H1 (cell line): ENCODE measurements around the gene L3HYPDH. TPM values are rescaled to one million over a fixed set of nuclear protein-coding genes. Genes with fewer than 3 reads are reported as not detected.

Source experiments
- CTCF ChIA-PET: fragments of 300-600 bp; sonication (Branson Sonifier 250); formaldehyde crosslinking; loops from one replicate; lab custom pipeline; 2021; ENCODE audit not compliant: partially characterized antibody; lab: Charles Lee
- POLR2A ChIA-PET: fragments of 300-600 bp; sonication (Branson Sonifier 250); formaldehyde crosslinking; loops from one replicate; lab custom pipeline; 2021; ENCODE audit warnings: inconsistent platforms; ENCODE audit not compliant: partially characterized antibody; lab: Charles Lee
- DNase-seq, 2 experiments: peaks; one replicate each; pipeline versions ENCODE4 v3.0.0 to v3.0.0-alpha.2; 2010 to 2022; ENCODE audit warnings: low spot score in 2 of 2, low read depth in 1 of 2, mixed read lengths in 1 of 2
- FAIRE-seq: peaks from 2 replicates; lab custom pipeline; 2011; peaks lifted over from hg19 to GRCh38; lab: Jason Lieb, UNC
- H2AFZ ChIP-seq: 2 replicates; pipeline ENCODE4 v1.8.1; 2012; ENCODE audit warnings: low read length, inconsistent platforms
- H2AK5ac ChIP-seq: 2 replicates; pipeline ENCODE4 v1.6.1; 2013; ENCODE audit warnings: low read depth, low read length
- H2BK120ac ChIP-seq: replicated peaks from 2 replicates; pipeline ENCODE3; 2013; ENCODE audit warnings: low read depth, low read length, inconsistent platforms
- H2BK12ac ChIP-seq: 2 replicates; pipeline ENCODE4 v1.6.1; 2013; ENCODE audit warnings: low read depth, low read length
- H2BK15ac ChIP-seq: 2 replicates; pipeline ENCODE4 v1.6.1; 2013; ENCODE audit warnings: low read length
- H2BK20ac ChIP-seq: 2 replicates; pipeline ENCODE4 v1.6.1; 2013; ENCODE audit warnings: low read length
- H2BK5ac ChIP-seq: 2 replicates; pipeline ENCODE4 v1.6.1; 2013; ENCODE audit warnings: low read depth, low read length
- H3K14ac ChIP-seq: 2 replicates; pipeline ENCODE4 v1.6.1; 2013; ENCODE audit warnings: inconsistent platforms; ENCODE audit not compliant: insufficient read length
- H3K18ac ChIP-seq: 2 replicates; pipeline ENCODE4 v1.6.1; 2013; ENCODE audit warnings: low read length; ENCODE audit errors: extremely low read depth
- H3K23ac ChIP-seq: 2 replicates; pipeline ENCODE4 v1.6.1; 2013; ENCODE audit warnings: inconsistent platforms; ENCODE audit not compliant: insufficient read length
- H3K23me2 ChIP-seq: 2 replicates; pipeline ENCODE4 v1.6.1; 2013; ENCODE audit warnings: low read depth, low read length
- H3K27ac ChIP-seq: 2 replicates; pipeline ENCODE4 v1.6.1; 2011; ENCODE audit warnings: low read depth, low read length, inconsistent platforms
- H3K27me3 ChIP-seq, 4 experiments: replicated peaks in 1 of 4; 1 replicate in 1 of 4; 2 replicates in 3 of 4; pipeline versions ENCODE4 v1.6.1 to v1.8.1; 2011 to 2013; ENCODE audit warnings: low read length in 3 of 4, mild to moderate bottlenecking in 3 of 4, inconsistent platforms in 2 of 4, mixed read lengths in 2 of 4, moderate library complexity in 1 of 4; ENCODE audit not compliant: control insufficient read depth in 3 of 4, insufficient read depth in 3 of 4; ENCODE audit errors: extremely low read depth in 1 of 4
- H3K36me3 ChIP-seq, 4 experiments: 2 replicates each; pipeline versions ENCODE4 v1.6.1 to v1.8.1; 2011 to 2013; ENCODE audit warnings: mild to moderate bottlenecking in 4 of 4, low read length in 3 of 4, moderate library complexity in 2 of 4, control low read depth in 1 of 4, inconsistent platforms in 1 of 4; ENCODE audit not compliant: insufficient read depth in 4 of 4, control insufficient read depth in 2 of 4
- H3K4ac ChIP-seq: replicated peaks from 2 replicates; pipeline ENCODE3; 2013; ENCODE audit warnings: low read length, low read depth, mixed read lengths, inconsistent platforms; ENCODE audit not compliant: insufficient read length
- H3K4me1 ChIP-seq, 4 experiments: replicated peaks in 1 of 4; 1 replicate in 1 of 4; 2 replicates in 3 of 4; pipeline versions ENCODE4 v1.6.1 to v1.8.1; 2011 to 2013; ENCODE audit warnings: low read length in 3 of 4, inconsistent platforms in 2 of 4, mixed read lengths in 1 of 4; ENCODE audit not compliant: insufficient read depth in 4 of 4, control insufficient read depth in 3 of 4
- H3K4me2 ChIP-seq, 2 experiments: 2 replicates each; pipeline versions ENCODE4 v1.6.1 to v1.8.1; 2011 to 2013; ENCODE audit warnings: low read depth in 2 of 2, low read length in 2 of 2, control low read depth in 1 of 2, inconsistent platforms in 1 of 2, mild to moderate bottlenecking in 1 of 2; ENCODE audit not compliant: insufficient read depth in 1 of 2
- H3K4me3 ChIP-seq, 4 experiments: fragments of 200-600, 300-600 bp in 1 of 4; sonication (generic), shearing (Covaris generic), sonication (Bioruptor Twin) in 1 of 4; 2 replicates each; pipeline versions ENCODE4 v1.5.1 to v1.8.1; 2011 to 2016; ENCODE audit warnings: low read length in 4 of 4, low read depth in 3 of 4, control low read depth in 2 of 4, inconsistent platforms in 2 of 4, mild to moderate bottlenecking in 2 of 4, mixed read lengths in 1 of 4, moderate library complexity in 1 of 4; ENCODE audit not compliant: insufficient read depth in 2 of 4; ENCODE audit errors: extremely low read depth in 1 of 4
- H3K56ac ChIP-seq: replicated peaks from 2 replicates; pipeline ENCODE3; 2013; ENCODE audit warnings: low read depth, mild to moderate bottlenecking, mixed read lengths, low read length, inconsistent platforms; ENCODE audit not compliant: insufficient read length
- H3K79me1 ChIP-seq: 2 replicates; pipeline ENCODE4 v1.6.1; 2013; ENCODE audit warnings: low read depth, low read length, control low read depth
- H3K79me2 ChIP-seq, 2 experiments: 2 replicates each; pipeline versions ENCODE4 v1.6.1 to v1.8.1; 2012 to 2013; ENCODE audit warnings: low read length in 2 of 2, mild to moderate bottlenecking in 2 of 2, inconsistent platforms in 1 of 2; ENCODE audit not compliant: insufficient read depth in 2 of 2, control insufficient read depth in 1 of 2
- H3K9ac ChIP-seq, 4 experiments: replicated peaks in 1 of 4; 1 replicate in 1 of 4; 2 replicates in 3 of 4; pipeline versions ENCODE4 v1.6.1 to v1.8.1; 2011 to 2013; ENCODE audit warnings: low read depth in 3 of 4, low read length in 3 of 4, control low read depth in 2 of 4, mild to moderate bottlenecking in 2 of 4, moderate library complexity in 2 of 4, inconsistent platforms in 1 of 4; ENCODE audit errors: extremely low read depth in 1 of 4
- H3K9me3 ChIP-seq, 2 experiments: 2 replicates each; pipeline versions ENCODE4 v1.6.1 to v1.8.1; 2012 to 2013; ENCODE audit warnings: mild to moderate bottlenecking in 2 of 2, moderate library complexity in 2 of 2, control low read depth in 1 of 2, inconsistent platforms in 1 of 2, low read depth in 1 of 2, low read length in 1 of 2, mixed read lengths in 1 of 2; ENCODE audit not compliant: insufficient read depth in 2 of 2
- H4K20me1 ChIP-seq, 2 experiments: replicated peaks in 1 of 2; 2 replicates each; pipeline versions ENCODE3 to v1.8.1; 2011 to 2013; ENCODE audit warnings: inconsistent platforms in 2 of 2, low read length in 2 of 2, mild to moderate bottlenecking in 1 of 2; ENCODE audit not compliant: insufficient read depth in 2 of 2, control insufficient read depth in 1 of 2
- H4K5ac ChIP-seq: 2 replicates; pipeline ENCODE4 v1.6.1; 2013; ENCODE audit warnings: low read length, low read depth, mixed read lengths, inconsistent platforms; ENCODE audit not compliant: insufficient read length
- H4K8ac ChIP-seq: 2 replicates; pipeline ENCODE4 v1.8.0; 2013; ENCODE audit warnings: mild to moderate bottlenecking, moderate library complexity, low read length, inconsistent platforms; ENCODE audit not compliant: insufficient read depth; ENCODE audit errors: extremely low read depth
- H4K91ac ChIP-seq: replicated peaks from 2 replicates; pipeline ENCODE3; 2013; ENCODE audit warnings: low read length, mixed read lengths, inconsistent platforms; ENCODE audit not compliant: insufficient read length
- CHD2 ChIP-seq: IDR thresholded peaks from 2 replicates; pipeline ENCODE4 v1.6.1; 2012; ENCODE audit warnings: low read length, improper control_type of control experiment
- SIRT6 ChIP-seq: IDR thresholded peaks from one replicate; pipeline ENCODE4 v1.7.1; 2012; ENCODE audit warnings: low read length, inconsistent platforms
- SRF ChIP-seq: IDR thresholded peaks from 2 replicates; pipeline ENCODE4 v1.6.1; 2011; ENCODE audit warnings: mild to moderate bottlenecking, low read depth, low read length, moderate library complexity
- WGBS, 2 experiments: shearing (Covaris generic) in 1 of 2; methylation state at CpG; one replicate each; pipeline versions ENCODE4 v1.1.6 to v1.1.7; 2013 to 2015; ENCODE audit warnings: low lambda C conversion rate in 2 of 2, mixed read lengths in 2 of 2, inconsistent platforms in 1 of 2, low coverage in 1 of 2, missing lambda C conversion rate in 1 of 2; ENCODE audit not compliant: insufficient replicate concordance in 2 of 2, insufficient coverage in 1 of 2, insufficient read length in 1 of 2; ENCODE audit errors: extremely low coverage in 1 of 2, missing lambda C conversion rate in 1 of 2; 5-methylcytosine and 5-hydroxymethylcytosine counted together
- polyA plus RNA-seq, 7 experiments: library from polyadenylated mRNA; depleted of rRNA in 3 of 7; stranded (reverse) in 5 of 7; unstranded in 2 of 7; fragments of >200 nt in 5 of 7; fragments of 200-250 nt in 2 of 7; gene quantifications; 1 replicate in 5 of 7; 2 replicates in 1 of 7; 4 replicates in 1 of 7; pipeline versions ENCODE4 v1.2.1 to v1.2.3, GENCODE V29; 2011 to 2013; ENCODE audit warnings: missing spikeins in 2 of 7, mixed read lengths in 2 of 7
- total RNA-seq: library from RNA; stranded (reverse); fragmentation: NEBNext Ultra II Directional; extraction: Animal tissue kit (Norgen Biotek cat#: 25700); gene quantifications from 2 replicates; pipeline ENCODE4 v1.2.1, GENCODE V29; 2021
- TF ChIP-seq, protein P1 (sequence below): IDR thresholded peaks from 2 replicates; pipeline ENCODE4 v1.6.1; 2011; ENCODE audit warnings: low read depth, mild to moderate bottlenecking, low read length; ENCODE audit not compliant: insufficient read depth

Gene L3HYPDH
- total and polyA plus RNA-seq, 2 of the 8 experiments (the other 6 are each of a cell fraction or from before 2014, with no cell fraction given) = 11.2 to 15.8 TPM

DNA sequence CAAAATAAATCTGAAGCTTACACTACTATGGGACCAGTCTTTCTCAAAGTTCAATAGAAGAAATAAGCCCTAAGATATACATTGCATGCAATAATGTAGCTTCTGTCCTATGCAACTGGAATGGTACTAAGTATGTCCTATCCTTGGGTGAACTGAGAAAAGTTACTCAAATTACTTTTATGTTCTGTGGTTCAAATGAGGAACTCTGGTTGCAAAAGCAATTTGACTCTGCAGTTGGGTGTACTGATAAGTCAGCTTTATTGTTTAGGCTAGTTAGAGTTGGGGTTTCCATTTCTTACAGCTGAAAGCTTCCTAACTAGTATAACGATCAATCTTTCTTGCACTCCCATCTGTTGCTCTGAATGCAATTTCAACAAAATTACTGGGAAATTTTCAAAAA is 48.2 kb downstream of the L3HYPDH start:
- Histone ChIP-seq H2BK5ac (no peak overlapping the region), H3K36me3 (no peaks in the 10 kb centered on the region), H3K79me1 (no peaks in the 10 kb centered on the region), H2AK5ac (no peak overlapping the region), H3K79me2 (no peaks in the 10 kb centered on the region), H3K23ac (no peak overlapping the region), H3K27ac (no peak overlapping the region), H2AFZ (no peak overlapping the region), H3K18ac (no peak overlapping the region), H3K23me2 (no peaks in the 10 kb centered on the region), H3K4ac (no peak overlapping the region), H3K4me1 (no peaks in the 10 kb centered on the region), H2BK20ac (no peak overlapping the region), H3K4me2 (no peak overlapping the region), H3K9me3 (no peaks in the 10 kb centered on the region), H3K27me3 (no peaks in the 10 kb centered on the region), H4K8ac (no peak overlapping the region), H2BK15ac (no peak overlapping the region), H3K9ac (no peak overlapping the region), H4K91ac (no peak overlapping the region), H4K20me1 (no peaks in the 10 kb centered on the region), H2BK120ac (no peak overlapping the region), H3K14ac (no peak overlapping the region), H4K5ac (no peak overlapping the region), H3K56ac (no peak overlapping the region), H2BK12ac (no peak overlapping the region), H3K4me3 (no peak overlapping the region)
- TF ChIP-seq, protein P1, sequence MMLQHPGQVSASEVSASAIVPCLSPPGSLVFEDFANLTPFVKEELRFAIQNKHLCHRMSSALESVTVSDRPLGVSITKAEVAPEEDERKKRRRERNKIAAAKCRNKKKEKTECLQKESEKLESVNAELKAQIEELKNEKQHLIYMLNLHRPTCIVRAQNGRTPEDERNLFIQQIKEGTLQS = no peak
- TF ChIP-seq SRF = no peak
- no peak for TF ChIP-seq SIRT6
- TF ChIP-seq CHD2 = no peak
- no peak for FAIRE-seq
- no peak for DNase-seq
- ChIA-PET CTCF (interaction anchor here (0.8 to 2.0 kb wide), 6 partner anchors 8 to 310 kb away, joined by 3 to 9 read pairs (median 4); no protein-coding TSS in a partner anchor), POLR2A (no interaction called here)
- WGBS, 2 experiments = 88% methylated on average over 1 of the region's 1 CpG; no CpG with 5 or more reads in 1 of the 2 experiments
